HL-60 (cell line): ENCODE results near the gene MARCHF9.
A peak's percentile ranks its signal among the peaks of the same experiment; 100 is the strongest.

Experiments used
- DNase-seq, 2 experiments: peaks; one replicate each; pipeline ENCODE4 v3.0.0-alpha.2; 2010 to 2020; ENCODE audit warnings: low read depth in 1 of 2, low spot score in 1 of 2
- H3K27ac ChIP-seq: fragments of 250-450 bp; sonication (Bioruptor Pico); replicated peaks from 2 replicates; pipeline ENCODE4 v1.5.1; 2020; ENCODE audit warnings: mild to moderate bottlenecking, moderate library complexity
- H3K27me3 ChIP-seq: fragments of 250-450 bp; sonication (Bioruptor Pico); 2 replicates; pipeline ENCODE4 v1.5.1; 2021; ENCODE audit warnings: mild to moderate bottlenecking, moderate library complexity; ENCODE audit not compliant: insufficient read depth, poor library complexity, severe bottlenecking
- H3K4me3 ChIP-seq: replicated peaks from 2 replicates; pipeline ENCODE4 v1.5.1; 2011; ENCODE audit warnings: mild to moderate bottlenecking, control low read depth, low read length; ENCODE audit not compliant: insufficient read depth
- CTCF ChIP-seq: IDR thresholded peaks from one replicate; pipeline ENCODE4 v1.5.1; 2011; ENCODE audit warnings: low read length, control low read depth, inconsistent platforms; ENCODE audit not compliant: insufficient read depth
- GABPA ChIP-seq: IDR thresholded peaks from 2 replicates; pipeline ENCODE4 v1.6.1; 2012; ENCODE audit warnings: low read depth
- POLR2AphosphoS5 ChIP-seq: IDR thresholded peaks from 2 replicates; pipeline ENCODE4 v1.6.1; 2012; ENCODE audit warnings: low read depth
- REST ChIP-seq: IDR thresholded peaks from 2 replicates; pipeline ENCODE4 v1.6.1; 2012; ENCODE audit warnings: low read depth; ENCODE audit not compliant: insufficient replicate concordance
- SPI1 ChIP-seq: IDR thresholded peaks from 2 replicates; pipeline ENCODE4 v1.6.1; 2012; ENCODE audit warnings: low read depth, mild to moderate bottlenecking, borderline replicate concordance

MARCHF9 gene

DNA sequence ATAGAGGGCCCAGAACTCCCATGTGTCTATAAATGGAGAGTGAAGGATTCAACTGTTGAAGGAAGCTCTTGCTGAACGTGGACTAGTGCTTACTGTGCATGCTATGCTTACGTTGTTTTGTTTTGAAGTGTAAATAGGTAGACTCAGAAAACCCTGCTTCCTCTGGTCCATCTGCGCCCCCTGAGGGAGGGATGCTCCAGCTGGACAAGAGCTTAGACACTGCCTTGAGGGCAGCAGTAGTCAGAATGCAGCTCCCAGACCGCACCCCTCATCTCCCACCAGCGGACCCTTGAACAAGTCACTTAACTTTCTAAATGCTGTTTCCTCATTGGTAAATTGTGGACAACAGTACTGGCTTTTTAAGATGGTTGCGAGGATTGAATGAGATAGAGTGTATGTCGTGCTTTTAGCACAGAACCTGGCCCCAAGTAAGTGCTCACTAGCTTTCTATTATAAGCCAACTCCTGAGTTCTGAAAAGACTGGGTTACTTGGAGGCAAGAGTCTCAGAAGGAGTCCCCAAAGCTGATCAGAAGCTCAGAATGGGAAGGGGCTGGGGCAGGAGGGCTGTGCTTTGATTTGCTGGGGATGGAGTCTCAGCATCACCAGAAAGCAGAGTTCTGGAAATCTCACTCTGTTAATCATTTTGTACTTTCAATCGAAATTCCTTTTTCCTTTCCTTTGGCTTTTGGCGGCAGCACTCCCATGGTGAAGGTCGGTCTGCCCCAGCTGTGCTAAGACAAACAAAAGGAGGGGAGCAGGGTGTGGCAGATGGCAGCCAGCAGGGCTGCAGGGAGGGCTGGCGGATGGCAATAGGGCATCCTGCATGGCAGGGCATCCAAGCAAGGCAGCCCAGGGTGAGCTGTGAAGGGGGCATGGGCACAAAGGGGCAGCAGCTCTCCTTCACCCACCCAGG, 31.9 kb upstream of the MARCHF9 start:
- Histone ChIP-seq H3K27me3 (no peaks in the 10 kb centered on the region), H3K27ac (no peak overlapping the region), H3K4me3 (no peak overlapping the region)
- TF ChIP-seq POLR2AphosphoS5 (peak; percentile 7), GABPA (no peak)
- no peak for DNase-seq

GRCh38 chr12:57723630-57723962, 31.3 kb upstream of the MARCHF9 start:
- Histone ChIP-seq H3K27me3 (no peaks in the 10 kb centered on the region), H3K27ac (no peak overlapping the region), H3K4me3 (no peak overlapping the region)
- no peak for DNase-seq
- no peak for TF ChIP-seq GABPA
- no peak for TF ChIP-seq POLR2AphosphoS5
- no peak for TF ChIP-seq REST
- no peak for TF ChIP-seq SPI1
- TF ChIP-seq CTCF = no peak

DNA sequence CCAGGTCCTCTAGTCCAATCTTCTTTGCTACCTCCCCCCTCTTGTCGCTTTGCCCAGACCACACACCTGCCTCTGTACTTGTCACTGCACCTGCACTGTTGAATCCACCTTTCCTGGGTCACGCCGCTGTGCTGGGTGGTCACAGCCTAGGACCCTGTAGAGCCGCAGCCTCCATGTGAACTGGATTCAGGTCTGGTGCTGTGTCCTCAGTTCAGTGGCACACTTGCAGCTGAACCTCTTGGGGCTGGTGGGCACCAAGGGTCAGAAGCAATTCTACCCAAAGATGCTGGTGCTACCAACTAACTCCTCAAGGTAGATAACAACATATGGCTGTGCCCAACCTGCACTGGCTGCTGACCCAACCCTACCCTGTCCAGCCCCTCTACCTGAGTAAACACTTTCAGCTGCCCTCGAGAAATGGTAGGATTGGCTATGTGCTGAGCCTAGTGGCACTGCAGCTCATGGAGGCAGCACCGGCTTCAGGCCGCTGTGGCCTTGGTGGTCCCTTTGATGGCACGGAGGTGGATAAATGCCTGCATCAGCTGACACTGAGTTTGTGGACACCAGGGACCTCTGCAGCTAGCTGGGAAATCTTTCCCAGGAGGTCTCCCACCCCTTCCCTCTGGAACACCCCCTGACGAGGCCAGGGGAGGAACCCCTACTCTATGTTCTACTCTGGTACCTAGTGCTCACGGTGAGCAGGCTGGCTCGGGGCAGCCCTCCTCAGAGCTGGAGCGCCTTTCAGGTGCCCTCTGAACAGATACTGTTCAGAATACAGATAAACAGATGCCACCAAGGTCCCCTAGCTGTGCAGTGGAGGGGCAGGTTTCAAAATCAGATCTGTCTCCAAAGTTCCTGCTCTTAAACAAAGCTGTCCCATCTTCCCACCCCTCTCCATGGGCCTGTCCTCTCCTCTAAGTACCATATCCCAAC, 30.6 kb upstream of the MARCHF9 start:
- no peak for DNase-seq
- TF ChIP-seq REST (no peak), CTCF (no peak), SPI1 (no peak), POLR2AphosphoS5 (no peak), GABPA (no peak)
- Histone ChIP-seq H3K4me3 (no peak overlapping the region), H3K27me3 (no peaks in the 10 kb centered on the region), H3K27ac (no peak overlapping the region)
